HepG2 (cell line): ENCODE results near the gene MMP24OS. TPM values are rescaled to one million over a fixed set of nuclear protein-coding genes. Genes with fewer than 3 reads are reported as not detected.

Source experiments
- ATAC-seq: fragments of 200-7000 bp; cut with Tn5 transposase; 3 replicates; pipeline ENCODE4 v1.9.1; 2020; ENCODE audit warnings: mild to moderate bottlenecking, moderate library complexity
- BruUV-seq: library from RNA; stranded (reverse); fragments of 400-500 nt; replicated peaks from 2 replicates; lab custom pipeline; 2021; lab: Mats Ljungman, UMichigan
- CTCF ChIA-PET: fragments of 300-600 bp; formaldehyde crosslinking; extraction: SDS; loops from one replicate; lab custom pipeline; 2021; ENCODE audit warnings: low total read pairs, inconsistent platforms, low intra/inter-chr PET ratio; lab: Yijun Ruan, JAX
- POLR2A ChIA-PET: fragments of 350-600 bp; sonication (Branson Sonifier 250); formaldehyde crosslinking; loops from one replicate; lab custom pipeline; 2020; ENCODE audit warnings: antibody characterized with exemption, inconsistent platforms; lab: Yijun Ruan, JAX
- DNase-seq: peaks from one replicate; pipeline ENCODE4 v3.0.0-alpha.2; 2015; ENCODE audit warnings: low spot score
- FAIRE-seq: peaks from 3 replicates; lab custom pipeline; 2011; peaks lifted over from hg19 to GRCh38; lab: Jason Lieb, UNC
- H2AFZ ChIP-seq: one replicate; pipeline ENCODE4 v1.6.1; 2011; ENCODE audit warnings: low read length, inconsistent platforms
- H3K27ac ChIP-seq: fragments of 300-600 bp; 3 replicates; pipeline ENCODE4 v1.8.0; 2011; ENCODE audit warnings: mixed run types, mild to moderate bottlenecking, mixed read lengths, low read length, inconsistent platforms; ENCODE audit not compliant: insufficient read depth; ENCODE audit errors: extremely low read length
- H3K27me3 ChIP-seq, 2 experiments: fragments of 200-600 bp in 1 of 2; 2 replicates in 1 of 2; 3 replicates in 1 of 2; pipeline versions ENCODE4 v1.6.0 to v1.8.0; 2011; ENCODE audit warnings: low read length in 2 of 2, mild to moderate bottlenecking in 2 of 2, moderate library complexity in 2 of 2, inconsistent platforms in 1 of 2; ENCODE audit not compliant: insufficient read depth in 2 of 2, control insufficient read depth in 1 of 2
- H3K36me3 ChIP-seq, 2 experiments: fragments of 200-600 bp in 1 of 2; replicated peaks in 1 of 2; 2 replicates in 1 of 2; 3 replicates in 1 of 2; pipeline versions ENCODE4 v1.5.1 to v1.8.0; 2011; ENCODE audit warnings: low read length in 2 of 2, inconsistent platforms in 1 of 2; ENCODE audit not compliant: insufficient read depth in 2 of 2, control insufficient read depth in 1 of 2
- H3K4me1 ChIP-seq: 2 replicates; pipeline ENCODE4 v1.5.1; 2012; ENCODE audit warnings: low read length, inconsistent platforms; ENCODE audit not compliant: insufficient read depth
- H3K4me2 ChIP-seq: 2 replicates; pipeline ENCODE4 v1.6.0; 2011; ENCODE audit warnings: low read depth, low read length, inconsistent platforms
- H3K4me3 ChIP-seq, 3 experiments: fragments of 200-600 bp in 1 of 3; sonication (generic), shearing (Covaris generic) in 1 of 3; replicated peaks in 1 of 3; 2 replicates each; pipeline ENCODE4 v1.5.1; 2011 to 2016; ENCODE audit warnings: low read length in 3 of 3, inconsistent platforms in 2 of 3, low read depth in 2 of 3, mild to moderate bottlenecking in 2 of 3, control low read depth in 1 of 3, mixed read lengths in 1 of 3; ENCODE audit not compliant: insufficient read depth in 1 of 3
- H3K79me2 ChIP-seq: one replicate; pipeline ENCODE4 v1.6.1; 2011; ENCODE audit warnings: low read length, inconsistent platforms; ENCODE audit not compliant: insufficient read depth
- H3K9ac ChIP-seq: 2 replicates; pipeline ENCODE4 v1.6.0; 2011; ENCODE audit warnings: mild to moderate bottlenecking, low read depth, low read length, inconsistent platforms; ENCODE audit not compliant: insufficient read depth
- H3K9me3 ChIP-seq: 2 replicates; pipeline ENCODE4 v1.5.1; 2012; ENCODE audit warnings: mild to moderate bottlenecking, low read length
- H4K20me1 ChIP-seq: 2 replicates; pipeline ENCODE4 v1.6.0; 2011; ENCODE audit warnings: inconsistent platforms, mild to moderate bottlenecking, low read length, moderate library complexity; ENCODE audit not compliant: insufficient read depth
- FOXK1 ChIP-seq: sonication (generic); formaldehyde crosslinking; IDR thresholded peaks from 2 replicates; pipeline ENCODE4 v1.4.0; 2020; ENCODE audit warnings: low read depth, missing genetic modification reagents, borderline replicate concordance
- HNRNPK ChIP-seq: fragments of 200-400 bp; formaldehyde crosslinking; IDR thresholded peaks from 2 replicates; pipeline ENCODE4 v1.6.1; 2018; ENCODE audit warnings: low read length, low read depth, moderate library complexity, mild to moderate bottlenecking; ENCODE audit not compliant: poor library complexity, severe bottlenecking
- JUND ChIP-seq: sonication (generic); formaldehyde crosslinking; IDR thresholded peaks from 2 replicates; pipeline ENCODE4 v1.8.0; 2022; ENCODE audit warnings: mild to moderate bottlenecking, missing genetic modification reagents
- KDM1A ChIP-seq: IDR thresholded peaks from 2 replicates; pipeline ENCODE4 v1.6.1; 2016; ENCODE audit warnings: missing compliant biosample characterization
- RARA ChIP-seq: IDR thresholded peaks from 2 replicates; pipeline ENCODE4 v1.6.1; 2016; ENCODE audit warnings: missing genetic modification reagents, missing compliant biosample characterization
- SOX5 ChIP-seq: IDR thresholded peaks from 2 replicates; pipeline ENCODE4 v1.6.1; 2016; ENCODE audit warnings: borderline replicate concordance
- THAP11 ChIP-seq: IDR thresholded peaks from 2 replicates; pipeline ENCODE4 v1.6.1; 2016; ENCODE audit warnings: missing biosample characterization, missing genetic modification reagents
- ZC3H13 ChIP-seq: sonication (generic); formaldehyde crosslinking; IDR thresholded peaks from 2 replicates; pipeline ENCODE4 v1.8.1; 2023; ENCODE audit warnings: mild to moderate bottlenecking, missing genetic modification reagents, moderate library complexity
- ZEB1 ChIP-seq: IDR thresholded peaks from 2 replicates; pipeline ENCODE4 v1.6.1; 2012; ENCODE audit warnings: mild to moderate bottlenecking, low read depth, inconsistent platforms; ENCODE audit not compliant: insufficient replicate concordance
- in situ Hi-C: cut with HindIII; loops from 2 replicates; pipeline ENCODE4 v1.10.0; 2017; ENCODE audit warnings: low pct_unique_long_range_greater_than_20kb; ENCODE audit not compliant: extremely low pct_ligation_motif_present
- intact Hi-C: fragments of 100-400 bp; cut with micrococcal nuclease; formaldehyde crosslinking; loops from one replicate; pipeline ENCODE4 v1.10.0; 2022; ENCODE audit not compliant: unreplicated experiment
- polyA plus RNA-seq, 8 experiments: library from polyadenylated mRNA; depleted of rRNA in 3 of 8; stranded (reverse) in 7 of 8; unstranded in 1 of 8; fragments of >200 nt; fragmentation: Illumina TruSeq in 4 of 8; extraction: Trizol in 4 of 8; gene quantifications; 2 replicates each; pipeline versions ENCODE4 v1.2.1 to v1.2.3, GENCODE V29; 2011 to 2016; ENCODE audit warnings: low read depth in 4 of 8, missing spikeins in 1 of 8, mixed read lengths in 1 of 8; ENCODE audit not compliant: insufficient read depth in 1 of 8
- total RNA-seq, 5 experiments: library from RNA; depleted of rRNA; stranded (reverse); fragments of >200 nt; fragmentation: Illumina TruSeq; extraction: Trizol; gene quantifications; 2 replicates each; pipeline ENCODE4 v1.2.3, GENCODE V29; 2016; ENCODE audit warnings: low read depth in 1 of 5
- TF ChIP-seq, protein P1 (sequence below): IDR thresholded peaks from 2 replicates; pipeline ENCODE4 v1.6.1; 2016
- TF ChIP-seq, protein P2 (sequence below): sonication (generic); formaldehyde crosslinking; IDR thresholded peaks from 2 replicates; pipeline ENCODE4 v1.9.0; 2022; ENCODE audit warnings: low read depth, missing genetic modification reagents

The MMP24OS gene
- total and polyA plus RNA-seq, 2 of the 13 experiments (the other 11 are each of a cell fraction or from before 2014, with no cell fraction given) = 6.0 to 8.5 TPM

DNA sequence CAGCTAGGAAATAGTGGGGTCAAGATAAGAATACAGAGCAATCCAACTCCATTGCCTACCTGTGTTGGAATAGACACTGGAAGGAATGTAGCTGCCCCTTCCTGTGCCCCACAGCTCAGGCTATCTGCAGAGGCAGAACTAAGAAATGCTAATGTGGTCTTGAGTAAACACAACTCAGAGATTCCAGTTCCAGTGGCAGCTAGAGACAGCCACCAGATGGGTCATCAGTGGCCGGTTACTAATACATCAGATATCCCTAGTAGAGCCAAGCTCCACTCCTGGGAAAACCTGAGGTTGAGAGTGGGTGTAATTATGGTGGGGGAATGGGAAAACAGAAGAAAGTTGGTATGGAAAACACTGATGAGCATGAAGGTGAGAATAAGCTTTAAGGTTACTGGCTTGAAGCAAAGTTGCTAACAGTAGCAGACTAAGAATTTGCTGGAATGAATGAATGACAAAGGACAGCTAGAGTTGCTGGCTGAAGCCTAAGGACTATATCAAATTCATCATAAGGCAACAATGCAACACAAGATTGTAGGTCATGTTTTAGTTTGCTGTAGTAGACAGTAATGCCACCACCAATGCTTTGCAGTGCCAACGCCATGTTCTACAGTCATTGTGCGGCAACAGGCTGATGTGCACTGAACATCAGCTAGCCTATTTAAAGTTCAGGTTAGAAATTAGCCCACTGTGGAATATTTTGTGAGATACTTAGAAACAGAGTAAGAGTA, 42.6 kb upstream of the MMP24OS start (continued):
- TF ChIP-seq, protein P1, sequence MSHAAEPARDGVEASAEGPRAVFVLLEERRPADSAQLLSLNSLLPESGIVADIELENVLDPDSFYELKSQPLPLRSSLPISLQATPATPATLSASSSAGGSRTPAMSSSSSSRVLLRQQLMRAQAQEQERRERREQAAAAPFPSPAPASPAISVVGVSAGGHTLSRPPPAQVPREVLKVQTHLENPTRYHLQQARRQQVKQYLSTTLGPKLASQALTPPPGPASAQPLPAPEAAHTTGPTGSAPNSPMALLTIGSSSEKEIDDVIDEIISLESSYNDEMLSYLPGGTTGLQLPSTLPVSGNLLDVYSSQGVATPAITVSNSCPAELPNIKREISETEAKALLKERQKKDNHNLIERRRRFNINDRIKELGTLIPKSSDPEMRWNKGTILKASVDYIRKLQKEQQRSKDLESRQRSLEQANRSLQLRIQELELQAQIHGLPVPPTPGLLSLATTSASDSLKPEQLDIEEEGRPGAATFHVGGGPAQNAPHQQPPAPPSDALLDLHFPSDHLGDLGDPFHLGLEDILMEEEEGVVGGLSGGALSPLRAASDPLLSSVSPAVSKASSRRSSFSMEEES (CRISPR knock-in tag) = peak; percentile 62
- TF ChIP-seq SOX5 (CRISPR knock-in tag) = peak; percentile 42; the same call in 1 of the 2 replicates
- no peak for TF ChIP-seq ZC3H13 (CRISPR knock-in tag)
- TF ChIP-seq JUND (CRISPR knock-in tag) = no peak
- 0 out of 2 replicates have a peak, but pooled peaks have one; percentile 43 for TF ChIP-seq THAP11 (CRISPR knock-in tag)
- TF ChIP-seq RARA (CRISPR knock-in tag) = peak; percentile 34; the same call in 1 of the 2 replicates
- TF ChIP-seq, all 625 proteins: peak for 45

DNA sequence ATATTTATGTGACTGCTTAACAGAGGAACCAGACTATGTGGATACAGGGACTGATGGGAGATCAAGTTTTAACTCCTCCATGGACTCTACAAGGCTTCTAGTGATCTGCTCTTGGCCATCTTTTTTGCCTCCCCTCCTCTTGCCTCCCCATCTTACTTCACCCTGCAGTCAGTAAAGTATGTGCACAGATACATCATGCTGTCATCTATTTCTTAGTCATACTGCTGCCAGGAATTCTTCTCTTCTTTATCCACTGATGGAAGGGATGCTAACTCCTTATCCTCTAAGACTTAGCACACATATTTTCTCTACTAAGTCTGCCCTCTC, 41.9 kb upstream of the MMP24OS start:
- CTCF ChIA-PET = interaction anchor here (1.1 kb wide), 2 partner anchors 12 to 14 kb away, joined by 4 read pairs; no protein-coding TSS in a partner anchor
- FAIRE-seq = no peak

More for the DNA sequence above, 41.9 kb upstream of the MMP24OS start:
- peaks cover 4 to 6% of the 10 kb centered on the region in 2 experiments; a peak in 3 of 5 replicates for H3K36me3 ChIP-seq
- H2AFZ ChIP-seq = no peak overlapping the region
- DNase-seq = no peak
- peak; percentile 11 for TF ChIP-seq HNRNPK
- no peak for TF ChIP-seq FOXK1 (CRISPR knock-in tag)
- peak; percentile 3 for TF ChIP-seq ZEB1
- TF ChIP-seq, protein P2, sequence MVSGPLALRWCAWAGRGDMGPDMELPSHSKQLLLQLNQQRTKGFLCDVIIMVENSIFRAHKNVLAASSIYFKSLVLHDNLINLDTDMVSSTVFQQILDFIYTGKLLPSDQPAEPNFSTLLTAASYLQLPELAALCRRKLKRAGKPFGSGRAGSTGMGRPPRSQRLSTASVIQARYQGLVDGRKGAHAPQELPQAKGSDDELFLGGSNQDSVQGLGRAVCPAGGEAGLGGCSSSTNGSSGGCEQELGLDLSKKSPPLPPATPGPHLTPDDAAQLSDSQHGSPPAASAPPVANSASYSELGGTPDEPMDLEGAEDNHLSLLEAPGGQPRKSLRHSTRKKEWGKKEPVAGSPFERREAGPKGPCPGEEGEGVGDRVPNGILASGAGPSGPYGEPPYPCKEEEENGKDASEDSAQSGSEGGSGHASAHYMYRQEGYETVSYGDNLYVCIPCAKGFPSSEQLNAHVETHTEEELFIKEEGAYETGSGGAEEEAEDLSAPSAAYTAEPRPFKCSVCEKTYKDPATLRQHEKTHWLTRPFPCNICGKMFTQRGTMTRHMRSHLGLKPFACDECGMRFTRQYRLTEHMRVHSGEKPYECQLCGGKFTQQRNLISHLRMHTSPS (CRISPR knock-in tag) = no peak
- TF ChIP-seq KDM1A (CRISPR knock-in tag) = no peak
- TF ChIP-seq, all 625 proteins: peak for 2
- no peaks in the 10 kb centered on the region for H3K9me3 ChIP-seq
- POLR2A ChIA-PET = interaction anchor here (0.6 to 5.3 kb wide), 10 partner anchors 10 to 422 kb away, joined by 3 to 53 read pairs (median 6); partner anchors contain the start of genes CEP250, EIF6, ERGIC3 and RBM39
- no peaks in the 10 kb centered on the region for H3K27me3 ChIP-seq
- ATAC-seq = no peak
- no peaks in the 10 kb centered on the region for H4K20me1 ChIP-seq
- no TSS peak for BruUV-seq
- H3K79me2 ChIP-seq = no peaks in the 10 kb centered on the region
- no peak overlapping the region for H3K4me3 ChIP-seq
- peak overlapping the region; percentile 1 for H3K27ac ChIP-seq
- H3K4me2 ChIP-seq = peak overlapping the region; percentile 6; the same call in 1 of the 2 replicates
- intact Hi-C loops (no loop called here), in situ Hi-C loops (no loop called here)
- H3K4me1 ChIP-seq = peaks cover 25% of the 10 kb centered on the region
- H3K9ac ChIP-seq = no peak overlapping the region
